HG03045 (cell line): ENCODE measurements around the gene ISM1.
A peak's percentile ranks its signal among the peaks of the same experiment; 100 is the strongest.
"Not testable (repeated sequence)": the region's sequence is repeated elsewhere in the genome, so short reads cannot be mapped to it uniquely, and the experiment has no call there.

ENCODE experiments used
- ATAC-seq: cut with Tn5 transposase; IDR thresholded peaks from one replicate; pipeline ENCODE4 v1.9.1; 2021; ENCODE audit warnings: mild to moderate bottlenecking, moderate library complexity; ENCODE audit not compliant: unreplicated experiment

The ISM1 gene

GRCh38 chr20:13221313-13221672, 219 bp downstream of the ISM1 start:
- ATAC-seq = no peak

- peak; percentile 77 for ATAC-seq
These were observed 722 bp downstream of the ISM1 start for GRCh38 chr20:13221673-13222318.

DNA sequence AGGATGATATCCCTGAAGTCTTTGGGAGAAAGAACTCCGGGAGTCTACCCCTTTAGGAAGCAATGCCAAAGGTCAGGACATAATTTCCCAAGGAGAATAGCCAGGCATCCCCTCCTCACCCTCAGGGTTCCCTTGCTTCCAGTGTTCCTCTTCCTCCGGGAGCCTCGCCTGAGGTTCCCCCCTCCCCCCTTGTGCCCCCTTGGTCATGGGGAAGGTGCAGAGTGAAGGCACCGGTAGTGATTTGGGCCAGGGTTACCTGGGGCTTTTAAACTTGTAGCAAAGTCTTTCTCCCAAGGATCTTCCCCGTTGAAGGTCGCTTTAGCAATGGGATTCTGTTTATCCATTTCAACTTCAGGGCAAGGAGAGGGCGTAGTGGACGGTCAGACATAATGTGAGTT, 1.2 kb downstream of the ISM1 start:
- ATAC-seq = no peak

DNA sequence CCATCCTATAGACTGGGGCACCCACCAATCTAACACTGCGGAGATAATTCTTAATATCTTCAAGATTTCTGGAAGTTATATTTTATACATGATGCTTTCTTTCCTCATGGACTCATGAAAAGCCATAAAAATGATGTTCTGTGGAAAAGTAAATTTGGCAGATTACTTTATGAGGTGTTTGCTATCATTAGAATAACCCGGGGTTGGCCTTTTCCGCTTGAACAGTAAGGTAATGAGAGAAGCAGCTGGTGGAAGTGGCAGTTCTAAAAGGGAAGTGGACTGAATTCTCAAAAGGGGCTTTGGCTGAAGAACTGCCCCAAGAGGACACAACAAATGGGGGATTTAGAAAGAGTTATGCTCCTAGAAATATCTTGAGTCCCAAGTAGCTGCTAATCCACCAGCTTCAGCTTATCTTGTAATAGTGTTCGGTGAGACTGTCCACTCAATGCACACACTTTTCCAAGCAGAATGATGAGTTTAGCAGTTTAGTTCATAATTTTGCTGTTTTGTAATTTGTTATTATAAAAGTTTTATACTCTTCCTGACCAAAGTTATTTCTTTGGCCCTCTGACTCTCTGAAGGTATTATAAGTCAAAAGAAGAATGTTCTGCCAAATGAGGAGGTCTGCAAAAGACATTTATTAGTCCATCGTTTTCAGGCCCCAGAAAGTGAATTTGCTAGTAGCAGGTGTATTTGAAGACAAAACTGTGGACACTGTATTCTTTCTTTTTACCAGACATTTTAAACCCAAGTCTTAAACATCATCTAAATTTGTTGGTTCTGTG, 2.9 kb downstream of the ISM1 start:
- ATAC-seq = no peak

DNA sequence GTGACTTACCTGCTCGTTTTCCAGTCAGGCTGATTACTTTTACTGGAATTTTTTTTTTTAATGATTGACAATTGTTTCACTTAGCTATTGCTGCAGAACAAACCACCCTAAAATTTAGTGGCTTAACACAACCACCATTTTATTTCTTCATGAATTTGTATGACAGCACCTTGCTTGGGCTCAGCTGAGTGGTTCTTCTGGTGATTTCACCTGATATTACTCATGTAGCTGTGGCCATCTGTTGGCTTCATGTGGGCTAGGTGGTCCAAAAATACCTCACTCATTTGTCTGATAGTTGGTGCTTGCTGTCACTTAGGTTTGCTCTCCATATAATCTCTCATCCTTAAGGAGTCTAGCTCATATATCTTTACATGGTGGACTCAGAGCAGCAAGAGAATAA, 5.3 kb downstream of the ISM1 start:
- no peak for ATAC-seq

- ATAC-seq = no peak
These were observed 7.7 kb downstream of the ISM1 start for GRCh38 chr20:13228771-13229170.

DNA sequence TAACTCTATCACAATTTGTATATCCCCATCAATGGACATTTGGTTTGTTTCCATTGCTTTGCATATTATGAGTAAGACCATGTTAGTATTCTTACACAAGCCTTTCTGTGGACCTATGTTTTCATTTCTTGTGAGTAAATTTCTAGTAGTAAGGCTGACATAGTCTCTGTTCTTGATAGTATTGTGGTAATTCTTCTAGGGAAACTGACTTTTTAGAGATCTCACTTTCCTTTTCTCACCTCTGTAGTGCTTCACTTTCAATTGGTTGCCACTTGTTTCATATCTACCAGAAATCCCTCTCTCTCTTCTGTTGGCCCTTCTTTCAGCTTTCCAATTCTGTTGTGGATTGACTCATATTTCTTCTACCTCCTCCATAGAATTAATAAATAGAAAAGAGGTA, 8.5 kb downstream of the ISM1 start:
- ATAC-seq = no peak

GRCh38 chr20:13231031-13231752, 10.1 kb downstream of the ISM1 start:
- ATAC-seq = no peak

GRCh38 chr20:13232999-13233398, 11.9 kb downstream of the ISM1 start:
- no peak for ATAC-seq

- ATAC-seq = no peak
These were observed 13.9 kb downstream of the ISM1 start for GRCh38 chr20:13234961-13235360.

GRCh38 chr20:13236360-13236759, 15.3 kb downstream of the ISM1 start:
- ATAC-seq = not testable (repeated sequence)

DNA sequence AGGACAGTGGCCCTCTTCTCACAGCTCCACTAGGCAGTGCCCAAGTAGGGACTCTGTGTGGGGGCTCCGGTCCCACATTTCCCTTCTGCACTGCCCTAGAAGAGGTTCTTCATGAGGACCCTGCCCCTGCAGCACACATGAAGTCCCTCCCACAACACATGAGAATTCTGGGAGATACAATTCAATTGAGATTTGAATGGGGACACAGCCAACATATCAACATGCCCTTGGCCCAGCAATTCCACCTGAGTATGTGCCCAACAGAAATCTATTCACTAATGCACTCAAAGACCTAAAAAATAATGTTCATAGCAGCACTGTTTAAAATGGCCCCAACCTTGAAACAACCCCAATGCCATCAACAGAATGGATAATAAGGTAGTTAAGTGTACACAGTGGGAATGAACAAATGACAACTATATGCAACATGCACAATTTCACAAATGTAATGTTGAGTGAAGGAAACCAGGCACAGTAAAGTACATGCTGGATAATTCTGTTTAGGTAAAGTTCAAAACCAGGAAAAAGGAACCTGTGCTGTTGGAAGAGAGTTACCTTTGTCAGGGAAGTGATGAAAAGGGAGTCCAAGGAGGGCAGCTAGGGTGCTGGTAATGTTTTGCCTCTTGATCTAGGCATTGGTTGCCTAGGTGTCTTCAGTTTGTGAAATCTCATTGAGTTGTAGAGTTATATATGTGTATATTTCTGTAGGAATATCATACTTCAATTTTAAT, 16.1 kb downstream of the ISM1 start:
- no peak for ATAC-seq

DNA sequence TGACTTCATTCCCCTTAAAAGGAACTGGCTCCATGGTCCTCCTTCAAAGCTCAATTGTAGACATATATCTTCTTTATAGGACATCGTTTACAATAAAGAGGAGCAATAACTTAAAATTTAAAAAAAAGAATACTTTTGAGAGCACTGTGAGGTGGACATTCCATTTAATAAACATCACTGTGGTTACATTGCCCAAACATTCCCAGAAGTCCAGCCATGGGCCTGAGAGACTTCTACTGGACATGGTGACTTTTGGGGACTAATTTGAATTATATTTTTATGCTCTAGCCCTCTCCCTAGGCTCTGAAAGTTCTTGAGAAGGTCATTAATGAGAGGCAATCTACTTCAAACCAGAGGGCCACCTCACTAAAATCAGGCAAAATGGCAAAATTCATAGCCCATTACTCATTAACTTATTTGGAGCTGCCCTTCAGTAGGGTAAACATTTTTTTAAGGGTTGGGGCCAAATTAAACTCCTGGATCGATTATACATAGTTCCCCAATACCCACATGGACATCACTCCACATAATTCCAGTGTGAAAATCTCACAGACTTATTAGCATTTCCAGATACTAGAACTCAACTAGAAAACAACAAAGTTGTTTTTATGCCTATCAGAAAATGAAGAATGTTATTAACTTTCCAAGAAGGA, 17.1 kb downstream of the ISM1 start:
- ATAC-seq = no peak

- ATAC-seq = no peak
These were observed 22.8 kb downstream of the ISM1 start for GRCh38 chr20:13243826-13244376.

- no peak for ATAC-seq
These were observed 24.2 kb downstream of the ISM1 start for GRCh38 chr20:13245250-13245723.

GRCh38 chr20:13249118-13249797, 28.2 kb downstream of the ISM1 start:
- no peak for ATAC-seq

DNA sequence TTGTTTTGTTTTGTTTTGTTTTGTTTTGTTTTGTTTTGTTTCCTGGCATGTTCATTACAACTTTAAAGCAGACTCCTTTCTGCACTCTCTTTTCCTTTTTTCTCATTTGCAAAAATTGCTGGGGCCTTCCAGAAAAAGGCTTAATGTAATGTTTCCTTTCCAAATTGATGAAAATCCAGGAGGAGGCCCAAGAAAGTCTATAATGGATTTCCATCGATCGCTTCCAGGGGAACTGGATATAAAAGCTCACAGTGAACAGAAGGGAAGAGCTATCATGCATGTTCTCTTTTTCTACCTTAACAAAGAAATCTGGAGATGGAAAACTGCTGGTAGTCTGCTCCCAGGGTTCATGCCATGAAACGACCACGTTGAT, 28.7 kb downstream of the ISM1 start:
- ATAC-seq = no peak

GRCh38 chr20:13250251-13250650, 29.2 kb downstream of the ISM1 start:
- ATAC-seq = no peak

GRCh38 chr20:13251106-13251903, 30.2 kb downstream of the ISM1 start:
- no peak for ATAC-seq
